ENCODE data around the gene NR2F1-AS1.

Gene NR2F1-AS1

DNA sequence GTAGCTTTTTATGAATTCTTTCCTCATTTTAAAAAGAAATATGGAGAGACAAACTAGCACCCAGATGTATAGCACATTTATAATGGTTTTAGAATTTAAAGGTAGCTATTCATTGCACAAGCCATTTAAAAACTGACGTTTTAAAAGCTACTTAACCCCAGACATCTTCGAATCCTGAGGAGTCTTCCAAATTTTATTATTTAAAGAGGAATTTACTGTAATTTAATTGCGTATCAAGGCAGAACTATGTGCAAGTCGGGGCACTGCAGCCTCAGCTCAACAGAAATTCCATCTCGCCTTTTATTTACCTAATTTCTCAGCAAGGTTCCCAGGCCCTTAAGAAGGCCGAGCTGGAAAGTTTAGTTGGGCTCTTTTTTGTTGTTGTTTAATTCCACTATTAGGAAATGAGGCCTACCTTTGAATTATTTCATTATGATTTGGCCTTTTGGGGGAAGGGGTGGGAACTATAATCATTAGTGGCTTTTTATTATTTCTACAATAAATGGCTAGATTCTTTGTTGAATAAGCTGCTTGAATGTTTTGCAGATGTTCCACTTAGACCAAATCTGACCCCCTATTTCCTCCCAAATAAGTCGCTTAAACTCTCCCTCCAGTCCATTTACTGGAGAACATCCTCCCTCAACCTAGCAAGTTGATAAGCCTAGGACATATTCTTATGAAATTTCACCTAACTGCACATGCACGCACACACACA lies 22.2 kb upstream of the NR2F1-AS1 start:
- DNase-seq (ENCODE audit: low read depth), result no peak

DNA sequence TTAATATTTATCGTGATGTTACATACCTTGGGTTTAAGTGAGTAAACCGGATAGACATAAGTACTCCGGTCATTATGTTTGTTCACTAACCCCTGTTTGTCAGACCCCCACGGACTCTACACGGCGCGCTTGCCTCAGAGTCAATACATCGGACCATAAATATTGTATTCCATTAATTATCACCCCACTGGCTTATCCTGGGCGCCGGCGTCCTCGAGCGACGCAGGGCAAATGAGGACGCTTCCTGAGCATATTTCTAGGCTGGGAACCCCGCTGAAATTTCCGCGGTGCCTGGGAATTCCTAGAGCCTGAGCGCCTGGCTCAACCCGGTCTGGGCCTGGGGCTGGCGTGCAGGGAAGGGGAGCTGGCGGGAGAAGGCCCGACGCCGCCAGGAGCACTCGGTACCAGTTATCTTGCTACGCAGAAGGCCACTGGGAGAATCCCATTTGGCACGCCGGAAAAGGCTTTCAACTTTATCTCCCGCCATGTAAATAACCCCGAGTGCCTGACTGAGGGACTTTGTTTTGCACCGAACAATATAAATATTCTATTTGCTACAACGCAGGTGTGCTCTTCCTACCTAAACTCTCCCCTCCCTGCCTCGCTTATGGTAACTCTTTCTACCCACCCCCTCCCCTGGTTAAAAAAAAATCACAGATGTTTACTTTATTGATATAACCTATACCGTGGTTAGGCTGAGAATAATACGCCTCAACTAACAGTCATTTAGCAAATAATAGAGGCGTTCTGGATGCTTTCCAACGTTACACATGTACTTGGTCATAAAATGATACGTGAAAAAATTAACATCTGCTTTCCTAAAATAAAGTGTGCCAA lies 21.4 kb upstream of the NR2F1-AS1 start:
- DNase-seq (ENCODE audit: low read depth), result no peak

DNA sequence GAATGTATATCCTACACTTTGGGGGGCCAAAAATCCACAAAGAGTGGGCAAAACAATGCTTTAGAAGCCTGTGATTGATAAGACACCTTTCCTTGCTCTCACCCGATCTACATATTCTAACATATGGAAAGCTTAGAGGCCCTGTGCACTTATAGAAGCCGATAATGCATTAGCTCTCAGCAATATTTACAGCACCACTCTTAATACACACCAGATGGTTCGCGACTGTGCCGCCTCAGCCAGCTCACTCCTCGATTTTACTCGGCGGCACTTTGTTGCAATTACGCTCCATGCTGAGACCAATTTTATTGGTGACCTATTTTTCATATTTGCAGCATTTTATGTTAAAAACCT lies 20.8 kb upstream of the NR2F1-AS1 start:
- no peak for DNase-seq (ENCODE audit: low read depth)

DNA sequence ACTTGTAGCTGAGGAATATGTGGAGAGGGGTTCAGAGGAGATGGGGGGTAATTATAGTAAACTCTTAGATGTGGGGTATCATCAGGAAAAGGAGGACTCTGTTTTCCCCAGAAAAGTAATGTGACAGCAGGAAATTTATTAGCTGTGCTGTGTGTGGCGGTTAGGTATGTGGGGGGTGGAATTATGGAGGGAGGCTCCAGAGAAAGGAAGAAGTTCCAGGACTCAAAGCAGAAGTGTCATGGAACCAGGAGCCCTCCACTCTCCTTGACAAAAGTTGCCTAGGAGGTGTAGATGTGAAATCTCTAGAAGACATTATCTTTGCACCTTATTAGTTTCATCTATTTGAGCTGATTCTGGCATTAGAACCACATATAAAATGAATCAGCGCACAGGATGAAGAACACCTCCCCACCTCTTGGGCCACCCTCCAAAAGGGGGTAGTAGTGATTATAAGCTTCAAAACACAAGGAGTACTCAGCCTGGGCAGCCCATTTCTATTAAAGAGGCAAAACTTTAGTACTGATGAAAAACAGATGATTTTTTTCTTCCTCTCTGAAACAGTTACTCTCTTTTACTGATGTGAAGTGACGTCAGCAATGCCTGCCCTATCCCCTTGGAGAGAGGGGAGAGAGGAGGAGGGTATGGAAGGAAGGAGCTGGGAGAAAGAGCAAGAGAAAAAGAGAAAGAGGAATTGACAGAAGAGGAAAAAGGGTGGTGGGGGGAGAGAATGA lies 20.2 kb upstream of the NR2F1-AS1 start:
- DNase-seq (ENCODE audit: low read depth), result no peak

DNA sequence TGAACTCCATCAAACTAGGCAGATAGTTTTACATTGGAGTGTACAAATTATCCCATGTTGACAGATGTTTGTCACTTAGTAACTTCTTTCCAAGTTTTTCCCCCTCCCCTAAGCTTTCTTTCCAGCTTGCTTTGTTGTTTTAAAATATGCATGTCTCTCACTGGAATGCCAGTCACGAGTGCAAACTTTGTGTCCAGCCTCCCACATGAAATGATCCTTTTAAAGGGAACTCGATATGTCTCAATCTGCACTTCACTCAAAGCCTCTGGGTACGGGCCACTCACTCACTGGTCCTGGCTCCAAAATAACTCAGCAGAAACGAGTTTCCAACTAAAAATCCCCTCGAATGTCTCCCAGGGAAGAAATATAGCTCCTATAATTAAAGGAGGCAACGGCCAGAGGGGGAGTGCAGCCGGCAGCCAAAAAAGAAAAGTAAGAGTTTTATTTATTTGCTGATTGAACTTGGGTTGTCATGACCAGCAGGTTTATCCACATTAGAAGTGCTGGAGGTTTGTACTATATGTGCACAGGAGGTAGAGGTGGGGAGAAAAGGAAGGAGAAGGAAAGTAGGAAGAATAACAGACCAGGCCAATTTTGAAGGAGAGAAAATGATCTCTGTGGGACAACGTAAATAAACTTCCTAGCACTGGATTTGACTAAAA lies 19.5 kb upstream of the NR2F1-AS1 start:
- no peak for DNase-seq (ENCODE audit: low read depth)

DNA sequence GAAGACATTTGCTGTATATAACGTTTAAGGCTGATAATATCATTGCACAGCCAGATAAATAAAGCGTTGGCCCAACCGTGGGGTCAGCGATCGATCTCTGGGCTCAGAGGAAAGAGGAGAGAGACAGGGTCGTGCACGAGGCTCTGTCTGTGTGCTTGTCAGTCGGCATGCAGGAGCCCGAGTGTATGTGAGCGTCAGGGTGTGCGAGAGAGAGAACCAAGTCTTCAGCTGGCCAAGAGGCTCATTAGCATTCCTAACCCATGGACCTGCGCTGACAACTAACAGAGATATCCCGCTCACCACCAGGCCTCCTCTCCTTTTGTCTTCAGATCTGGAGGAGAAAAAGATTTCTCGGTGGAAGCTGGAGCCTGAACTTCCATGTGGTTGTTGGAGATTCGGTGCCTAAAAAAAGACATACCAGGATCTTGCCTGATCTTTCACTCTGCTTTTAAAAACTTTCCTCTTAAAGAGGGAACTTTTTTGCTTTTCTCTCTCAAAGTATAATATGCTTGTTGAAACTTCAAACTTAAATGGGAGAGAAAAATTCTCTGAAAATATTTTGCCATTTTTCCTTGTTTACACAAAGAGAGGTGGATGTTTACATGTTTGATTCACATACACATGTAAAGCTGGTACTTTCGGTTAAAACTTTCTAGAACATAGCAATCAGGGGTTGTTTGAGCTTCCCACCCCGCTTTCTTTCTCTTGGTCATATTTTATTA lies 18.5 kb upstream of the NR2F1-AS1 start:
- no peak for DNase-seq (ENCODE audit: low read depth)

DNA sequence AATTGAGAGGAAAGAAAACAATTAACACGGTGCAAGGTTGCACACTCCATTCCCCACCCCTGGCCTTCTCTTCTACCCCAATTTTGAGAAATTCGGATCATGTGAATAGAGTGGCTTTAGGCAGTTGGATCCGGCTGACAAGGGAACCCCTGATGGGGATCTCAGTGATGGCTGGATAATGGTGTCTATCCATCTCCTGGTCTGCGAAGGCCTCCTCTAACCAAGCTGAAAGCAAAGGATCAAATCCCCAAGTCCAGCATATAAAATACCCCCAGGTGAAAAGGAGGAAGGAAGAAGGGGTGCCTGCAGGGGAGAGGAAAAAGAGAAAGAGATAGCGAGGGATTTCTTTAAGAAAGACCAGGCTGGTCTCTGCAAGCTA lies 18.0 kb upstream of the NR2F1-AS1 start:
- DNase-seq (ENCODE audit: low read depth), result no peak

DNA sequence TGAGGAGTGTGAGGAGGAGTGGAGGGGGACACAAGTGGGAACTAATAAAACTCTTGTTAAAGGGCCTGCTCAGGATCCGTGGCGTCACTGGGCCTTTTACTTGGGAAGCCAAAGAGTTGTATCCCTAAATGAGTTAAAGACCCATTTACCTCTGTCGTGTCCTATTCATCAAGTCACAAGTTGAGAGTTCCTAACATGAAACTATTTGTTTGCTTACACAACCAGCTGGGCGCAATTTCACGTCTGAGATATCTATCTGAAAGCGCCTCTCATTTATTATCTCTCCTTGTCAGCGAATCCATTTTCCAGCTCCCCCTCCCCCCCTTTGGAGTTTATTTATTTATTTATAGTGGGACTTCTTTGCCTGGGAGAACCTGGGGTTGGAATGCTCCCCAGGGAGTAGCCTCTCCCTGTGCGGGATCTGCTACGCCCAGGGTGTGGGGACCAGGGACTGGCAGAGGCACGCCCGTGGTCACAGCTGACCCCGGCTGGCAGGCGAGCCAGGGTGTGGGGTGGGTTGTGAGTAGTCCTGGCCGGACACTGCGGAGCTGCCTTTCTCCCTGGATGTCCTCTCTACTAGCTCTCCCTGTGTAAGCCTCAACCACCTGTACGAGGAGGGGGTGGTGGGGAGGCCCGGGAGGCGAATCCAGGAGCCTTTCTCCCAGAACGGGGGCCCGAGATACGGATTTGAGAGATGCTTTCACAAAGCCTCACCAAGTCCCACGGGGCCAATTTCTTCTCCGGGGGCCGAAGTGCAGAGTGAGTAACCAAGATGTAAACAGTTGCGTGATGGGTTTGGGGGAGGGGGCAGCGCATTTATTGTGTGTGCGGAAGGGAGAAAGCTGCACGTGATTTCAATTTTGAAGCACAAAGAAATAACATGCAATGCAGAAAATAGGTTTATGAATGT lies 17.3 kb upstream of the NR2F1-AS1 start:
- no peak for DNase-seq (ENCODE audit: low read depth)

DNA sequence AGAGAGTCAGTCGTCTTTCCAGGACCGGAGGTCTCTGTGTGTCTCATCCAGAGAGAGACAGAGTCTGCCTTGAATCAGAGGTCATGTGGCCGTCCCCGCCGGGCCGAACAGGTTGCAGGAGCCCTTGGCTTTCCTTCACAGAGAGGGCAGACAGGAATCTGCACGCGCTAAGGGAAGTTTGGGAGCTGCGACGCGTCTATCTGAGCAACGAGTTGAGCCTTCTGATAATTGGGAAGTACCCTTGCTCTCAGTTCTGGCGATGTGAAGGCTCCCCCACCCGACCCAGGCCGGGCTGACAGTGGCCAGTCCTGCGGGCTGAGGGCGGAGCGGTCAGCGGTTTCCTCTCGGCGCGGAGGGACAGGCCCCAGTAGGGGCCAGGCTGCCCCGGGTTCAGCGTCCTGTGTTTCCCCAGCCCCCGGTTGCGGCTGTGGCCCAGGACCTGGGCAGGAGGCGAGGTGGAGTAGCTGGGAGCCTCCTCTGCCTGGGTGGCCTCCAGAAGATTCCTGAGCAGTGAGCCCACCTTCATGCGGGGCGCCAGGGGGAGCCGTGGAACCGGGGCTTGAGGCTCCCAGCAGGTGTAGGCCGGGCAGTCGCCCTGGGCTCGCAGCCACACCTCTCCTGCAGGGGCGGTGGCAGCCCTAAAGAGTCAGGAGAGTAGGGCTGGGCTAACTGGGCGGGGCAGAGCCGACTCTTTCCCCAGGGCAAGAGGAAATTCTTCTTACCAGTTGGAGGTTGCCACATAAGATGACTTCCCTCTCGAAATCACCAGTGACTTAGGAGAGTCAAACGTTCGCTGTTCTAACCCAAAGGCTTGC lies 15.9 kb upstream of the NR2F1-AS1 start:
- DNase-seq (ENCODE audit: low read depth), result no peak

DNA sequence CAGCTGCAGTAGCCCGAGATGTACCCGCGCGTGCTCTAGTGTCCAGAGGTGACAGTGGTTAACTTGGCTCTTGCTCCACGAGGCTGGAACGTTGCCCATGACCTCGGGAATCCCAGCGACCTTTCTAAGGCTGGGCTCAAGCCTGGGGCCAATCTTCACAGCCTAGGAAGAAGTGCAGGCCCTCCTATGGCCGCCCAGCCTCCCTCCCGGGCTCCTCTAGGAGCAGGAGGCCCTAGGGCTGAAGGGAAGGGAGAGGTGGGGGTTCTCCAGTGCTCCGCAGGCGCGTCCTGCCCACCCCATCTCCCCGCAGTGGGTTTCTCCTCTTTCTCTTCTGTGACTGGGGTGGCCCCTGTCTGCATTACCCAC lies 15.3 kb upstream of the NR2F1-AS1 start:
- no peak for DNase-seq (ENCODE audit: low read depth)

DNA sequence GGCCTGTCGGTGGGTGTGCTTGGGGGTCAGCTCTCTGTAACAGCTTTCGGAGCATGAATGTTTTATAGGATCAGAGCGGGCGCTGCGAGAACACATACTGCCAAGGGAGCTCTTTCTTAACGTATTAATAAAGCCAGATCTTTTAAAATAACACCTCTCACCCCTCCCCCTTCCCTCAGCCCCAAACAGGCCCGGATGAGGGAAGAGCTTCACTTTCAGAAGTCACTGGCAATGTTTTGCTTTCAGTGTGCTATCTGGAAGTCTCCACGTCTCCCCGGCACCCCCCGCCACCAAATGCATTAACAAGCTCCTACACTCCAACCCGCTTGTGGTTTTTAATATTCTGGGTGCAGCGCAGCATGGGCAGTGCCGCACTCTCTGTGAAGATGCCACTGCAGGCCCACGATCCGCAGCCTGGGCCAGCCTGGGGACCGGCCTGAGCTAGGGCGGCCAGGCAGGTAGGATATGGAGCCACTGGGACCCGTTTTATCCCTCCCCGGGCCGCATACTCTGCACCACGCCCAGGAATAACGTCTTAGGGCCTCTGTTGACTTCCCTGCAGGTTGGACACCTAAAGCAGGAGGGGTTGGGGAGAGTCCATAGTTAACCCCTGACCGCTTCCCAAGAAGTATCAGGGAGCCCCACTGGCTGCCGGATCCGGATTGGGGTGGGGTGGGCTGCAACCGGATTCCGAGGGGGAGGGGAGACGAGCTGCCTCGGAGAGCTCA lies 14.6 kb upstream of the NR2F1-AS1 start:
- DNase-seq (ENCODE audit: low read depth), result no peak

DNA sequence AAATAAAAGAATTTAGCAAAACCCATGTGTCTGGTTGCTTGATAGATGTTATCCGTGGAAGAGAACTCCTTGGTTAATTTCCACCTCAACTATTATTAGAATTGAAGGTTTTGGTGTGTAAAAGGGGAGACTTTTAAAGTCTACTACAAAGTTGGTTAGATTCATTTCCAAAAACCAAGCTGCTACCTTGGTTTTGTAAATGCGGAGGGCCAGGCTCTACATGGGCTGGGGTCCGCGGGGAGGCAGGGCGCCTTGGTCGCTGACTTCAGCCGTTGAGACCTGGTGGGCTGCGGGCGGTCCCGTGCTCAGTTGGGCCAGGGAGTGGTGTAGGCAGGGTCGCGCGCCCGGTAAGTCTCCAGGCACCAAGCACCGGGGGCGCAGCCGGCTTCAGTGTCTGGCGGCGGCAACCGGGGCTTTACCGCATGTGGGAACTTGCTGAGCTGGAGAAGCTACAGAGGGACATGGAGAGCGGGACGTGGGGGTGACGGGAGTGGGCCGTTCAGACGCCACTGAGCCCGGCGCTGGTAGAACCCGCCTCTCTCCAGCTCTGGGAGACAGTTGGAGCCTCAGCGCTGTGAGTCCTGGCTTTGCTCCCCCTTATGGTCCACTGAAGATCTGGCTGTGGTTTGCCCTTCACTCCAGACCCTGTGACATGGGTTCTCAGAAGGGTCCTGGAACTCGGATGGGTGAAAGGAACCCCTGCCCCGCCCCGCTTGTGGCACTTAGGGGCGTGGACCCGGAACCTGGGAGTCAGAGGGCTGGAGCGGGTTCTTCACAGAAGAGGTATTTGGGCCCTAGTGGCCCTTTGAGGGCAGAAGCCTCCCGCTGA lies 13.8 kb upstream of the NR2F1-AS1 start:
- DNase-seq (ENCODE audit: low read depth), result no peak

DNA sequence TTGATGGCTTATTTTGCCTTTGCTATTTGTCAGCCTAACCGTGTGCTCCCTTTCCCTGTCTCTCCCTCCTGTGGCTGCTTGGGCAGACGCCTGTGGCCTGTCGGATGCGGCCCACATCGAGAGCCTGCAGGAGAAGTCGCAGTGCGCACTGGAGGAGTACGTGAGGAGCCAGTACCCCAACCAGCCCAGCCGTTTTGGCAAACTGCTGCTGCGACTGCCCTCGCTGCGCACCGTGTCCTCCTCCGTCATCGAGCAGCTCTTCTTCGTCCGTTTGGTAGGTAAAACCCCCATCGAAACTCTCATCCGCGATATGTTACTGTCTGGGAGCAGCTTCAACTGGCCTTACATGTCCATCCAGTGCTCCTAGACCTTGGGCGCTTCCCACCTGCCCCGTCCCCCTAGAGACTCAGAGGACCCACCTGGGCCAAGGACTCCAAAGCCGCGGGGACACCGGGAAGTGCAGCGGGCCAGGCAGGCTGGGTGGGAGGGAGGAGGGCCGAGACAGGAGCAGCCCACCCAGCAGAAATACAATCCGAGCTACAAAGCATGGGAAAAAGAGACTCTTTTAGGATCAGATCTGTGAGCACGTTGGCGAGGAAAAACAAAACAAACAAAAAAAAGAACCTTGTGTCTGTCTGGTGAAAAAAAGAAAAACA lies 12.6 kb upstream of the NR2F1-AS1 start:
- no peak for DNase-seq (ENCODE audit: low read depth)

DNA sequence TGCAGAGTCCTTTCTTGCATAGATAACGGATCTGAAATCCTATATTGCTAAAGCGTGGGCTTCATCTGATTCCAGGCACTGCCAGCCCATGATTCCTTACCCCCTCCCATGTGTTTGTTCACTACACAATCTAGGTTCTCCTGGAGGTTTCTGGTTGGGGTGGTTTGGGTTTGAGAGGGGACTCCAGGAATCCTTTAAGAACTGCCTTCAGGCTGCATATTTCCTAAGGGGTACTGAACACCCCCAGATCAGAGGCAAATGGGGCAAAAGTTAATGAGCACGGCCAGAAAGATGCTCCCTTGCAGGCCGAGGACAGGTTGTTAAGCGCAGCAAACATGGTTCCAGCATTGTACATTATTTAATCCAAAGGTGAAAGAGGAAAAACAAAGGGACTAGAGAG lies 11.9 kb upstream of the NR2F1-AS1 start:
- no peak for DNase-seq (ENCODE audit: low read depth)

DNA sequence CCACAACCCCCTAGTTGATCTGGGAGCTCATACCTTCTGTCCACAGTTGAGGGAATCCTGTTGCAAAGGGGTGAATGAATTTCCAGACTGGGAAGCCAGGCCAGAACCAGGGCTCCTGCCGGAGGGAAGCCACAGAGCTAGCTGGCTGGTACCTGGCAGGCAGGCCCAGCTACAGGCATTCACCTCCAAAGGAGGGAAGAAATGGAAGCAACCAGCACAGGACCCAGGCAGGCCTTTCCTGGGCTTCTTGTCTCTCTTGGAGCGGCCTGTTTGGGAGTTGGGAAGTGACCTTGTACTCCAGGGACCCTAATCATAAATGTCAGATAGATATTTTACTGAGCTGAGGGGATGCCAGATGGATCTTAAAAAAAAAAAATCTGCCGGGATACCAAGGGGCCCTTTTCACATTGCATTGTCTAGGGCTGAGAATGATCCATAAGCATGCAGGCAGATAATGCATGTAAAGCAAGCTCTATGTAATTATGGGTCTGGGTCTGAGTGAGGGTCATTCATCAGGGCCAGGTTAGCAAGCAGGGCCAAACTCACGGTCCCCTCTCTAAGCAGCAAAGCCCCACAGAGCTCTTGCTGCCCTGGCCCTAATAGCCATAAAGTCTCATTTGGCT lies 10.4 kb upstream of the NR2F1-AS1 start:
- no peak for DNase-seq (ENCODE audit: low read depth)

DNA sequence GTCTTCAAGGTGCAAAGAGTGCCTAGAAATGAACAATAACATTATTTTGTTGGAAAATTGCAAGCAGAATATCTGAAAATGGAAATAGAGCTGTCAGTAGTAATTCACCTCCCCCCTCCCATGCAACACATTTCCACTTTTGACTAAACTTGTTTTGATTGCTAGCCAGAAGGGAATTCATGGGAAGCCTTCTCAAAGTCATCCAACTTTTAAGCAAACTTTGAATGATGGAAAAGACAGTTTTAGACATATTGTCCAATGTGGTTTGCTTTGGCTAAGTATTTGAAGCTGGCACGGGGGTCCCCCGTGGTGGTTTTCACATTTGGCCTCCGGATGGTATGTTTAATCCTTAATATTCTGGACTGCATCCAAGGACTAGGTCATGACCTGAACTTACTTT lies 9.5 kb upstream of the NR2F1-AS1 start:
- DNase-seq (ENCODE audit: low read depth), result no peak

DNA sequence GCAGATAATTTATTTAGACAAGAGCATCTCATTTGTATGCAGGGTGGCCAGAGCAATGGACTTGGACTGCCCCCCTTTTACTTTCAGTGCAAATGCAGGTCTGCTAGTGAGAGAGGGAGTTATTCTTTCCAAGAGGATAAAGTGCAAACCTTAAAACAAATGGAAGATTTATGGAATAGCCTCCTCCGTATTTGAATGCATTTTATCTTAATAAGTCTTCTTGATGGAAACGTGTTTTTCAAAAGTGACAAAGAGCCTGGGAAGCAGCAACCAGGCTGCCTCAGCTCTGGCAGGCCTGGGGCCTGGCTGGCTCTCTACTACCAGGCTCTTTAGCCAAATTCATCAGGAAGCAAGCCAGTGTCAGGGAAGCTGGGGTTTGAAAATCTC lies 8.8 kb upstream of the NR2F1-AS1 start:
- DNase-seq (ENCODE audit: low read depth), result no peak

All from stimulated activated CD8-positive, alpha-beta memory T cell treated with anti-CD3 and anti-CD28 coated beads, Interleukin-15, amount 100 ng/mL, for 1 hour (primary cell).